Fibroblast of lung (primary cell): ENCODE measurements around the gene HLF. TPM values are rescaled to one million over a fixed set of nuclear protein-coding genes. Genes with fewer than 3 reads are reported as not detected.
A peak's percentile ranks its signal among the peaks of the same experiment; 100 is the strongest.

Experiments
- DNase-seq, 2 donors: peaks; one replicate each; pipeline versions ENCODE4 v3.0.0 to v3.0.0-alpha.2; 2010; ENCODE audit warnings: low read depth in 2 of 2
- H2AFZ ChIP-seq: 2 replicates; pipeline ENCODE4 v1.5.1; 2012; ENCODE audit warnings: low read length, control low read depth, inconsistent platforms
- H3K27ac ChIP-seq: 2 replicates; pipeline ENCODE4 v1.5.1; 2011; ENCODE audit warnings: low read length, control low read depth; ENCODE audit not compliant: insufficient read depth
- H3K27me3 ChIP-seq: 2 replicates; pipeline ENCODE4 v1.5.1; 2011; ENCODE audit warnings: mild to moderate bottlenecking, low read length; ENCODE audit not compliant: control insufficient read depth, insufficient read depth
- H3K36me3 ChIP-seq: 2 replicates; pipeline ENCODE4 v1.5.1; 2011; ENCODE audit warnings: low read length; ENCODE audit not compliant: control insufficient read depth, insufficient read depth
- H3K4me1 ChIP-seq: 2 replicates; pipeline ENCODE4 v1.5.1; 2011; ENCODE audit warnings: low read length; ENCODE audit not compliant: control insufficient read depth, insufficient read depth; ENCODE audit errors: extremely low read depth
- H3K4me2 ChIP-seq: 2 replicates; pipeline ENCODE4 v1.5.1; 2011; ENCODE audit warnings: low read length, control low read depth; ENCODE audit not compliant: insufficient read depth; ENCODE audit errors: extremely low read depth
- H3K4me3 ChIP-seq, 4 experiments: fragments of 200-600 bp in 1 of 4; sonication (generic) in 1 of 4; replicated peaks in 1 of 4; 2 replicates each; pipeline ENCODE4 v1.5.1; 2011 to 2016; ENCODE audit warnings: low read length in 4 of 4, low read depth in 3 of 4, mild to moderate bottlenecking in 3 of 4, control low read depth in 2 of 4, inconsistent platforms in 1 of 4, mixed read lengths in 1 of 4; ENCODE audit not compliant: insufficient read depth in 1 of 4; ENCODE audit errors: control extremely low read depth in 1 of 4
- H3K79me2 ChIP-seq: 2 replicates; pipeline ENCODE4 v1.5.1; 2012; ENCODE audit warnings: mild to moderate bottlenecking, low read length, inconsistent platforms; ENCODE audit not compliant: control insufficient read depth, insufficient read depth
- H3K9ac ChIP-seq: 2 replicates; pipeline ENCODE4 v1.5.1; 2011; ENCODE audit warnings: mild to moderate bottlenecking, low read length, control low read depth; ENCODE audit not compliant: insufficient read depth
- H3K9me3 ChIP-seq: 2 replicates; pipeline ENCODE4 v1.5.1; 2012; ENCODE audit warnings: low read depth, low read length; ENCODE audit not compliant: control insufficient read depth, insufficient read depth
- H4K20me1 ChIP-seq: 2 replicates; pipeline ENCODE4 v1.5.1; 2011; ENCODE audit warnings: low read length; ENCODE audit not compliant: control insufficient read depth, insufficient read depth; ENCODE audit errors: extremely low read depth
- CTCF ChIP-seq, 2 donors: IDR thresholded peaks in 1 of 2; conservative IDR thresholded peaks in 1 of 2; 1 replicate in 1 of 2; 2 replicates in 1 of 2; pipeline ENCODE4 v1.5.1; 2011 to 2012; ENCODE audit warnings: low read length in 2 of 2, control low read depth in 1 of 2, inconsistent platforms in 1 of 2, low read depth in 1 of 2, mild to moderate bottlenecking in 1 of 2
- EZH2 ChIP-seq: IDR thresholded peaks from 2 replicates; pipeline ENCODE4 v1.5.1; 2012; ENCODE audit warnings: low read length, control low read depth, mild to moderate bottlenecking; ENCODE audit errors: missing control alignments
- polyA plus RNA-seq, 2 donors: library from polyadenylated mRNA; depleted of rRNA in 1 of 2; stranded (reverse) in 1 of 2; unstranded in 1 of 2; fragments of >200 nt; gene quantifications; 2 replicates each; pipeline ENCODE4 v1.2.1, GENCODE V29; 2011 to 2012; ENCODE audit warnings: missing spikeins in 1 of 2
- total RNA-seq: library from RNA; depleted of rRNA; stranded (reverse); fragments of >200 nt; gene quantifications from 2 replicates; pipeline ENCODE4 v1.2.1, GENCODE V29; 2014

HLF gene
- total and polyA plus RNA-seq, 2 donors (not counting 1 experiment from before 2014, with no cell fraction given), result 0.17 to 0.69 TPM

GRCh38 chr17:55273579-55274354, 9.0 kb downstream of the HLF start:
- no peak overlapping the region for H3K4me3 ChIP-seq
- peaks cover 7% of the 10 kb centered on the region for H3K4me1 ChIP-seq
- no peaks in the 10 kb centered on the region for H3K36me3 ChIP-seq
- H3K9ac ChIP-seq, result no peak overlapping the region
- no peak overlapping the region for H2AFZ ChIP-seq
- DNase-seq, result no peak
- no peaks in the 10 kb centered on the region for H3K9me3 ChIP-seq
- no peak for TF ChIP-seq CTCF (conservative IDR thresholded peaks at IDR 0.05 in 1 of 2, IDR thresholded peaks at IDR 0.05 in 1 of 2; ENCODE audit: low read depth in 1 of 2, low read length in 2 of 2)
- TF ChIP-seq EZH2, result no peak
- no peak overlapping the region for H3K27ac ChIP-seq
- peak overlapping the region; percentile 29 for H3K4me2 ChIP-seq
- peaks cover 8% of the 10 kb centered on the region for H3K27me3 ChIP-seq
- no peaks in the 10 kb centered on the region for H4K20me1 ChIP-seq
- H3K79me2 ChIP-seq, result no peaks in the 10 kb centered on the region

- Histone ChIP-seq H3K27me3 (no peaks in the 10 kb centered on the region), H3K4me2 (no peak overlapping the region), H4K20me1 (no peaks in the 10 kb centered on the region), H3K27ac (no peak overlapping the region), H3K4me1 (peaks cover 7% of the 10 kb centered on the region), H3K79me2 (no peaks in the 10 kb centered on the region), H2AFZ (no peak overlapping the region), H3K36me3 (no peaks in the 10 kb centered on the region), H3K4me3 (no peak overlapping the region), H3K9me3 (no peaks in the 10 kb centered on the region), H3K9ac (no peak overlapping the region)
- no peak for DNase-seq
- TF ChIP-seq CTCF (conservative IDR thresholded peaks at IDR 0.05 in 1 of 2, IDR thresholded peaks at IDR 0.05 in 1 of 2; ENCODE audit: low read depth in 1 of 2, low read length in 2 of 2), result no peak
- TF ChIP-seq EZH2, result no peak
These were observed 9.8 kb downstream of the HLF start for GRCh38 chr17:55274355-55275255.
